ENCODE measurements around the gene SRGAP2C.
"Not testable (repeated sequence)": the region's sequence is repeated elsewhere in the genome, so short reads cannot be mapped to it uniquely, and the experiment has no call there.

The SRGAP2C gene

GRCh38 chr1:121281480-121281879 lies 96.7 kb downstream of the SRGAP2C start:
- H3K9me3 ChIP-seq (ENCODE audit: control extremely low read depth in 1 of 5, control insufficient read depth in 4 of 5, insufficient read depth in 2 of 5, low read depth in 1 of 5, low read length in 4 of 5); DNase-seq; POLR2A ChIA-PET; H3K27ac ChIP-seq (ENCODE audit: insufficient read depth in 1 of 2, low read depth in 1 of 2, low read length in 2 of 2, poor library complexity in 1 of 2, severe bottlenecking in 2 of 2); CTCF ChIA-PET; H3K4me3 ChIP-seq (ENCODE audit: control insufficient read depth in 1 of 7, extremely low read depth in 1 of 7, insufficient read depth in 4 of 7, low read depth in 2 of 7, low read length in 6 of 7); H3K27me3 ChIP-seq (replicated peaks in 2 of 5; ENCODE audit: control insufficient read depth in 4 of 5, insufficient read depth in 5 of 5, low read length in 4 of 5); H3K36me3 ChIP-seq (ENCODE audit: control insufficient read depth in 4 of 4, insufficient read depth in 4 of 4, low read length in 3 of 4); H3K4me1 ChIP-seq (ENCODE audit: control extremely low read depth in 1 of 4, control insufficient read depth in 4 of 4, insufficient read depth in 4 of 4, low read length in 3 of 4): not testable (repeated sequence)
- WGBS (ENCODE audit: insufficient coverage), result no CpG with 5 or more reads among the region's 2 CpGs

DNA sequence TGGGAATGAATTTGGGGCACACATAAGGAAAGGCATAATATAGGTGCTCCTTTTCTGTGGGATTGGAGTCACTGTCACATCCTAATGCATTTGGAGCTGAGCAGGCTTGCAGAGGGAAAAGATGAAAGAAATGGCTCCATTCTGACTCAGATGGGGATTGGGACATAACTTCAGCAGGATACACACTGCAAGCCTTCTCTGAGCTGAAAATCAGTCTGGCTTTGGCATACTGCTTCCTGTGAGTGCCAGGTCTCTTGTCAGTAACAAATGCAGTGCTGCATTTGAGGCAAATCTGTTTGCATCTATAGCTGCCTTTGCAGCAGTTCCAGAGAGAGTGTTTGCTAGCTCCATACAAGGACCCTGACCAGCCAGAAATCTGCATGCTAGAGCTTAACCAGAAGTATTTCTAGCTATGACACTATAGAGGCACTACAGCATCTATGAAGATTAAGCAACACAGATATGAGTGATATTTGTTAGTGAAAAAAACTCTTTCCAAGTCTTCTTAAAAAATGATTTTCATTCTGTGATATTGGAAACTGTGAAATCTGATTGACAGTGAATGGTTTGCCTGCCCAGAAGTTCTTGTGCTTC lies 98.9 kb downstream of the SRGAP2C start:
- H3K4me3 ChIP-seq (ENCODE audit: control insufficient read depth in 1 of 7, extremely low read depth in 1 of 7, insufficient read depth in 4 of 7, low read depth in 2 of 7, low read length in 6 of 7); H3K36me3 ChIP-seq (ENCODE audit: control insufficient read depth in 4 of 4, insufficient read depth in 4 of 4, low read length in 3 of 4); POLR2A ChIA-PET; H3K9me3 ChIP-seq (ENCODE audit: control extremely low read depth in 1 of 5, control insufficient read depth in 4 of 5, insufficient read depth in 2 of 5, low read depth in 1 of 5, low read length in 4 of 5); H3K27ac ChIP-seq (ENCODE audit: insufficient read depth in 1 of 2, low read depth in 1 of 2, low read length in 2 of 2, poor library complexity in 1 of 2, severe bottlenecking in 2 of 2); CTCF ChIA-PET; DNase-seq; H3K4me1 ChIP-seq (ENCODE audit: control extremely low read depth in 1 of 4, control insufficient read depth in 4 of 4, insufficient read depth in 4 of 4, low read length in 3 of 4); H3K27me3 ChIP-seq (replicated peaks in 2 of 5; ENCODE audit: control insufficient read depth in 4 of 5, insufficient read depth in 5 of 5, low read length in 4 of 5): not testable (repeated sequence)

DNA sequence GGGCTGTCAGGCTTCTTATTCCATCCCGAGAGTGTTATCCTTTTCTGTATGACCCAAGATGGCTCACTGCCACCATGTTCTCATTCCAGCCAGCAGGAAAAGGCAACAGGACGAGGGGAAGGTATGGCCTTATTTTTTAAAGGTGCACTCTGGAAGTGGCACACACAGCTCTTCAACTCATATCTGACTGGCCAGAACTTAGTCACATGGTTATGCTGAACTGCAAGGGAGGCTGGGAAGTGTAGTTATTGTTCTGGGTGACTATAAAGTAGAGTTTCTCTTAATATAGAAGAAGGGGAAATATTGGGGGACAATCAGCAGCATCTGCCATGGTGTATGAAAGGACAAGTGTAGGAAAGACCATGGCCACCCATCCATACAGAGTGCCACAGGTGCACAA lies 107.8 kb downstream of the SRGAP2C start:
- WGBS (ENCODE audit: insufficient coverage), result no CpG with 5 or more reads among the region's 2 CpGs
- H3K4me1 ChIP-seq (ENCODE audit: control extremely low read depth in 1 of 4, control insufficient read depth in 4 of 4, insufficient read depth in 4 of 4, low read length in 3 of 4); CTCF ChIA-PET; H3K9me3 ChIP-seq (ENCODE audit: control extremely low read depth in 1 of 5, control insufficient read depth in 4 of 5, insufficient read depth in 2 of 5, low read depth in 1 of 5, low read length in 4 of 5); H3K4me3 ChIP-seq (ENCODE audit: control insufficient read depth in 1 of 7, extremely low read depth in 1 of 7, insufficient read depth in 4 of 7, low read depth in 2 of 7, low read length in 6 of 7); H3K27me3 ChIP-seq (replicated peaks in 2 of 5; ENCODE audit: control insufficient read depth in 4 of 5, insufficient read depth in 5 of 5, low read length in 4 of 5); DNase-seq; POLR2A ChIA-PET; H3K36me3 ChIP-seq (ENCODE audit: control insufficient read depth in 4 of 4, insufficient read depth in 4 of 4, low read length in 3 of 4); H3K27ac ChIP-seq (ENCODE audit: insufficient read depth in 1 of 2, low read depth in 1 of 2, low read length in 2 of 2, poor library complexity in 1 of 2, severe bottlenecking in 2 of 2): not testable (repeated sequence)

DNA sequence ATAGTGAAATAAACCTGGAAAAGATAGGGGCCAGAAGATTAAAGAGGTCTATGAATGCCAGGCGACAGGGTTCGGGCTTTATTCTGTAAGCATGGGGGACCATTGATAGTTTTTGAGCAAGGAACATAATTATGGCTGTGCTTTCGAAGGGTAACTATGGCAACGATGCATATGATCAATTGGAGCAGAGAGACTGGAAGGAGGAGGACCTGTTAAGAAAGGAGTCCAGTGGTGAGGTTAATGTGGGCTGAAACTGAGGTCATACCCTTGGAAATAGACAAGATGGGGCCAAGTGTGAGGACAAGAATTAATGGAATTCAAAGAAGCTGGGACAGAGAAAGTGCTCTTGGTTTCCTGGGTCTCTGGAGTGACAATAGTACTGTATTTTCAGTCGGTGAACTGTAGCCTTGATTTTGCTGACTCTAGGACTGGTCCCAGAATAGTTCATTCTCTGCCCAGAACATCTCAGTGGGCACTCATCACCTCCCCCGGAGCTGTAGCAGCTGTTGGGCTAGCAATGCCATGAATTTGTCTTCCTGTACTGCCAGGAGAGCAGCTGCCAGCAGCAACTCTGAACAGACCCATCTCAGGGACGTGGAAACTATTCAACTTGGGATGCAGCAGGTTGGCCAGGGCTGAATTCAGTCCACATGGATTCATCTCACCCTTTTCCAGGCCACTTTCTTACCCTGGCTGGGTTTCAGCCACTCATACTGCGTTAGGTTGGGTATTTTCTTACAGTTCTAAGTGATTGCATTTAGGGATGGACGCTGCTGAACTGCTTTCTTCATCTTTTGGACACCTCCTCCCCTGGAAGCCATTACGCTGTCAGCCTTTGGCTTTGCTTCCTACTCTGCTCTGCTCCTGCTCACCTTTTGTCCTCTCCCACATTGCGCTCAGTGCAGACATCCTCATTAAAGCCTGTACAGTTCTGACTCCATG lies 108.8 kb downstream of the SRGAP2C start:
- H3K36me3 ChIP-seq (ENCODE audit: control insufficient read depth in 4 of 4, insufficient read depth in 4 of 4, low read length in 3 of 4); H3K27ac ChIP-seq (ENCODE audit: insufficient read depth in 1 of 2, low read depth in 1 of 2, low read length in 2 of 2, poor library complexity in 1 of 2, severe bottlenecking in 2 of 2); CTCF ChIA-PET; DNase-seq; H3K4me1 ChIP-seq (ENCODE audit: control extremely low read depth in 1 of 4, control insufficient read depth in 4 of 4, insufficient read depth in 4 of 4, low read length in 3 of 4); H3K27me3 ChIP-seq (replicated peaks in 2 of 5; ENCODE audit: control insufficient read depth in 4 of 5, insufficient read depth in 5 of 5, low read length in 4 of 5); H3K9me3 ChIP-seq (ENCODE audit: control extremely low read depth in 1 of 5, control insufficient read depth in 4 of 5, insufficient read depth in 2 of 5, low read depth in 1 of 5, low read length in 4 of 5); H3K4me3 ChIP-seq (ENCODE audit: control insufficient read depth in 1 of 7, extremely low read depth in 1 of 7, insufficient read depth in 4 of 7, low read depth in 2 of 7, low read length in 6 of 7); POLR2A ChIA-PET: not testable (repeated sequence)
- WGBS (ENCODE audit: insufficient coverage), result no CpG with 5 or more reads among the region's 11 CpGs

- WGBS (ENCODE audit: insufficient coverage), result no CpG with 5 or more reads among the region's 2 CpGs
- H3K4me3 ChIP-seq (ENCODE audit: control insufficient read depth in 1 of 7, extremely low read depth in 1 of 7, insufficient read depth in 4 of 7, low read depth in 2 of 7, low read length in 6 of 7); H3K9me3 ChIP-seq (ENCODE audit: control extremely low read depth in 1 of 5, control insufficient read depth in 4 of 5, insufficient read depth in 2 of 5, low read depth in 1 of 5, low read length in 4 of 5); H3K36me3 ChIP-seq (ENCODE audit: control insufficient read depth in 4 of 4, insufficient read depth in 4 of 4, low read length in 3 of 4); POLR2A ChIA-PET; H3K4me1 ChIP-seq (ENCODE audit: control extremely low read depth in 1 of 4, control insufficient read depth in 4 of 4, insufficient read depth in 4 of 4, low read length in 3 of 4); H3K27ac ChIP-seq (ENCODE audit: insufficient read depth in 1 of 2, low read depth in 1 of 2, low read length in 2 of 2, poor library complexity in 1 of 2, severe bottlenecking in 2 of 2); CTCF ChIA-PET; DNase-seq; H3K27me3 ChIP-seq (replicated peaks in 2 of 5; ENCODE audit: control insufficient read depth in 4 of 5, insufficient read depth in 5 of 5, low read length in 4 of 5): not testable (repeated sequence)
Observed at GRCh38 chr1:121294205-121294570, 109.4 kb downstream of the SRGAP2C start.

DNA sequence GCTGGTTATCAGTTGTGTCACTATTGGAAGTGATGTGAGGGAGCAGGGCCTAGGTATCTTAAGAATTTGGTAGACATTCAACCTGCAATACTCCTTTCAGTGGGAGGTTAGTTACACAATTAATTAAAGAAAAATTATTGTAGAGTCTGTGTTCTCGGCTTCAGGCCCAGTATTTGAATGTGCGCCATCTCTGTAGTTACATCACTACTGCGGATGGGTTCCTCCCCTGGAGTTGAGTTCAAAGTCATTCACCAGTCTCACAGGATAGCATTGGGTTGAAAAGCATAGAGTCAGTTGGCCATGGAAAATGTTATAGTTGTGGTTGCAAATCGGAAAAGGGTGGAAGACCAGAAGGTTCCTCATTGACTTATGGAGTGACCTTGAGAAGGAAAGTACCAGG lies 111.8 kb downstream of the SRGAP2C start:
- POLR2A ChIA-PET; H3K9me3 ChIP-seq (ENCODE audit: control extremely low read depth in 1 of 5, control insufficient read depth in 4 of 5, insufficient read depth in 2 of 5, low read depth in 1 of 5, low read length in 4 of 5); H3K27me3 ChIP-seq (replicated peaks in 2 of 5; ENCODE audit: control insufficient read depth in 4 of 5, insufficient read depth in 5 of 5, low read length in 4 of 5); DNase-seq; H3K4me3 ChIP-seq (ENCODE audit: control insufficient read depth in 1 of 7, extremely low read depth in 1 of 7, insufficient read depth in 4 of 7, low read depth in 2 of 7, low read length in 6 of 7); CTCF ChIA-PET; H3K27ac ChIP-seq (ENCODE audit: insufficient read depth in 1 of 2, low read depth in 1 of 2, low read length in 2 of 2, poor library complexity in 1 of 2, severe bottlenecking in 2 of 2); H3K4me1 ChIP-seq (ENCODE audit: control extremely low read depth in 1 of 4, control insufficient read depth in 4 of 4, insufficient read depth in 4 of 4, low read length in 3 of 4); H3K36me3 ChIP-seq (ENCODE audit: control insufficient read depth in 4 of 4, insufficient read depth in 4 of 4, low read length in 3 of 4): not testable (repeated sequence)
- no CpG with 5 or more reads among the region's 4 CpGs for WGBS (ENCODE audit: insufficient coverage)

- DNase-seq; H3K9me3 ChIP-seq (ENCODE audit: control extremely low read depth in 1 of 5, control insufficient read depth in 4 of 5, insufficient read depth in 2 of 5, low read depth in 1 of 5, low read length in 4 of 5); H3K4me3 ChIP-seq (ENCODE audit: control insufficient read depth in 1 of 7, extremely low read depth in 1 of 7, insufficient read depth in 4 of 7, low read depth in 2 of 7, low read length in 6 of 7); H3K27me3 ChIP-seq (replicated peaks in 2 of 5; ENCODE audit: control insufficient read depth in 4 of 5, insufficient read depth in 5 of 5, low read length in 4 of 5); H3K4me1 ChIP-seq (ENCODE audit: control extremely low read depth in 1 of 4, control insufficient read depth in 4 of 4, insufficient read depth in 4 of 4, low read length in 3 of 4); H3K27ac ChIP-seq (ENCODE audit: insufficient read depth in 1 of 2, low read depth in 1 of 2, low read length in 2 of 2, poor library complexity in 1 of 2, severe bottlenecking in 2 of 2); H3K36me3 ChIP-seq (ENCODE audit: control insufficient read depth in 4 of 4, insufficient read depth in 4 of 4, low read length in 3 of 4); CTCF ChIA-PET; POLR2A ChIA-PET: not testable (repeated sequence)
- WGBS (ENCODE audit: insufficient coverage), result no CpG with 5 or more reads among the region's 4 CpGs
Observed at GRCh38 chr1:121298529-121298928, 113.8 kb downstream of the SRGAP2C start.

Measured in common myeloid progenitor, CD34-positive (primary cell).